K562 (cell line): ENCODE results near the gene MLLT3. TPM values are rescaled to one million over a fixed set of nuclear protein-coding genes. Genes with fewer than 3 reads are reported as not detected.

Source experiments
- ATAC-seq: fragments of 200-7000 bp; cut with Tn5 transposase; 3 replicates; pipeline ENCODE4 v1.9.1; 2020; ENCODE audit warnings: moderate library complexity
- BruUV-seq: library from RNA; stranded (reverse); fragments of 400-500 nt; replicated peaks from 2 replicates; lab custom pipeline; 2021; lab: Mats Ljungman, UMichigan
- CTCF ChIA-PET: fragments of 300-600 bp; formaldehyde crosslinking; extraction: SDS; loops from one replicate; lab custom pipeline; 2021; ENCODE audit warnings: low intra/inter-chr PET ratio; lab: Yijun Ruan, JAX
- POLR2A ChIA-PET: fragments of 300-600, 350-650 bp; sonication (Branson Sonifier 250); formaldehyde crosslinking; extraction: SDS; loops from one replicate; lab custom pipeline; 2021; ENCODE audit warnings: antibody characterized with exemption, inconsistent platforms; lab: Yijun Ruan, JAX
- DNase-seq, 4 experiments: peaks; one replicate each; pipeline versions ENCODE4 v3.0.0 to v3.0.0-alpha.2; 2011 to 2018; ENCODE audit warnings: low spot score in 3 of 4, mixed read lengths in 3 of 4; ENCODE audit errors: extremely low read depth in 1 of 4
- FAIRE-seq: peaks from 2 replicates; lab custom pipeline; 2011; peaks lifted over from hg19 to GRCh38; lab: Jason Lieb, UNC
- H2AFZ ChIP-seq: 2 replicates; pipeline ENCODE4 v1.6.0; 2011; ENCODE audit warnings: low read depth, low read length, control low read depth, inconsistent platforms
- H3K27ac ChIP-seq: fragments of 200-600 bp; 3 replicates; pipeline ENCODE4 v1.8.0; 2011; ENCODE audit warnings: low read depth, mild to moderate bottlenecking, control low read depth, inconsistent platforms, low read length, moderate library complexity, mixed read lengths; ENCODE audit errors: extremely low read depth
- H3K27me3 ChIP-seq, 2 experiments: fragments of 300-600 bp in 1 of 2; 2 replicates in 1 of 2; 3 replicates in 1 of 2; pipeline versions ENCODE4 v1.6.0 to v1.8.0; 2011; ENCODE audit warnings: inconsistent platforms in 2 of 2, low read length in 2 of 2, mild to moderate bottlenecking in 1 of 2, mixed read lengths in 1 of 2, moderate library complexity in 1 of 2; ENCODE audit not compliant: control insufficient read depth in 2 of 2, insufficient read depth in 2 of 2
- H3K36me3 ChIP-seq: fragments of 300-600 bp; 3 replicates; pipeline ENCODE4 v1.8.0; 2011; ENCODE audit warnings: mild to moderate bottlenecking, low read length, inconsistent platforms; ENCODE audit not compliant: control insufficient read depth, insufficient read depth
- H3K4me1 ChIP-seq, 2 experiments: fragments of 200-600 bp in 1 of 2; replicated peaks in 1 of 2; 2 replicates in 1 of 2; 3 replicates in 1 of 2; pipeline versions ENCODE4 v1.5.1 to v1.8.0; 2011; ENCODE audit warnings: inconsistent platforms in 2 of 2, low read length in 2 of 2, mild to moderate bottlenecking in 1 of 2, mixed read lengths in 1 of 2, moderate library complexity in 1 of 2; ENCODE audit not compliant: control insufficient read depth in 2 of 2, insufficient read depth in 2 of 2
- H3K4me2 ChIP-seq: 2 replicates; pipeline ENCODE4 v1.6.1; 2011; ENCODE audit warnings: low read length, control low read depth, inconsistent platforms, mixed read lengths; ENCODE audit not compliant: insufficient read depth
- H3K4me3 ChIP-seq: fragments of 200-600 bp; sonication (generic), shearing (Covaris generic); 2 replicates; pipeline ENCODE4 v1.5.1; 2016; ENCODE audit warnings: control low read depth, inconsistent platforms
- H3K79me2 ChIP-seq: fragments of 200-600 bp; 3 replicates; pipeline ENCODE4 v1.8.0; 2011; ENCODE audit warnings: low read length, inconsistent platforms; ENCODE audit not compliant: control insufficient read depth, insufficient read depth
- H3K9ac ChIP-seq, 2 experiments: 2 replicates each; pipeline versions ENCODE4 v1.6.0 to v1.6.1; 2011; ENCODE audit warnings: low read depth in 2 of 2, low read length in 2 of 2, control low read depth in 1 of 2, inconsistent platforms in 1 of 2, mild to moderate bottlenecking in 1 of 2, mixed read lengths in 1 of 2; ENCODE audit not compliant: insufficient read depth in 1 of 2
- H3K9me1 ChIP-seq: one replicate; pipeline ENCODE4 v1.6.0; 2011; ENCODE audit warnings: inconsistent platforms, mild to moderate bottlenecking, low read length, moderate library complexity; ENCODE audit not compliant: control insufficient read depth, insufficient read depth
- H3K9me3 ChIP-seq: replicated peaks from 2 replicates; pipeline ENCODE4 v1.5.1; 2011; ENCODE audit warnings: low read depth, low read length, inconsistent platforms; ENCODE audit not compliant: control insufficient read depth, insufficient read depth
- H4K20me1 ChIP-seq: replicated peaks from 2 replicates; pipeline ENCODE4 v1.6.1; 2011; ENCODE audit warnings: low read length, inconsistent platforms, mixed read lengths; ENCODE audit not compliant: control insufficient read depth, insufficient read depth
- CAMTA2 ChIP-seq: fragments of 250-450 bp; sonication (Bioruptor Pico); conservative IDR thresholded peaks from 2 replicates; pipeline ENCODE4 v1.5.1; 2022
- CBX8 ChIP-seq: fragments of 200-600 bp; sonication (generic); IDR thresholded peaks from 2 replicates; pipeline ENCODE4 v1.6.1; 2012; ENCODE audit warnings: borderline replicate concordance, mixed run types, low read depth, mild to moderate bottlenecking, moderate library complexity, mixed read lengths, low read length, control low read depth, inconsistent platforms; ENCODE audit not compliant: poor library complexity, severe bottlenecking; ENCODE audit errors: extremely low read depth
- SRSF7 ChIP-seq: fragments of 200-400 bp; formaldehyde crosslinking; optimal IDR thresholded peaks from 2 replicates; pipeline ENCODE3; 2017; ENCODE audit warnings: mild to moderate bottlenecking, low read depth, low read length
- ZC3H4 ChIP-seq: sonication (generic); formaldehyde crosslinking; IDR thresholded peaks from 2 replicates; pipeline ENCODE4 v1.9.0; 2021; ENCODE audit warnings: missing genetic modification reagents, borderline replicate concordance
- ZFPM2 ChIP-seq: fragments of 250-450 bp; sonication (Bioruptor Pico); IDR thresholded peaks from 2 replicates; pipeline ENCODE4 v1.5.1; 2022; ENCODE audit warnings: mild to moderate bottlenecking
- ZNF133 ChIP-seq: fragments of 250-450 bp; sonication (Bioruptor Pico); IDR thresholded peaks from 2 replicates; pipeline ENCODE4 v1.4.0; 2020; ENCODE audit warnings: mild to moderate bottlenecking
- ZNF764 ChIP-seq: fragments of 250-450 bp; sonication (Bioruptor Pico); IDR thresholded peaks from 2 replicates; pipeline ENCODE4 v1.4.0; 2020; ENCODE audit warnings: low read depth, mild to moderate bottlenecking, moderate library complexity
- WGBS: fragments of 100-300 bp; shearing (Covaris generic); methylation state at CpG from one replicate; pipeline ENCODE4 v1.1.6; 2016; ENCODE audit warnings: low coverage, mixed read lengths; ENCODE audit not compliant: insufficient coverage; ENCODE audit errors: missing lambda C conversion rate; 5-methylcytosine and 5-hydroxymethylcytosine counted together
- in situ Hi-C: fragments of 300-500 bp; cut with MboI; formaldehyde crosslinking; loops from 4 replicates; pipeline ENCODE4 v1.15.0; 2018; ENCODE audit warnings: inconsistent platforms, mixed read lengths
- intact Hi-C: fragments of 100-400 bp; cut with micrococcal nuclease; formaldehyde crosslinking; loops from 2 replicates; pipeline ENCODE4 v1.14.2; 2022
- polyA plus RNA-seq, 8 experiments: library from polyadenylated mRNA; depleted of rRNA in 4 of 8; stranded (reverse) in 5 of 8; unstranded in 3 of 8; fragments of >200 nt; fragmentation: Nextera tagmentation in 2 of 8; fragmentation: Illumina TruSeq in 1 of 8; extraction: Ambion mirVana in 2 of 8; extraction: Trizol in 1 of 8; gene quantifications; 2 replicates each; pipeline versions ENCODE4 v1.2.1 to v1.2.3, GENCODE V29; 2011 to 2014; ENCODE audit warnings: inconsistent platforms in 1 of 8, missing spikeins in 1 of 8
- total RNA-seq, 7 experiments: library from RNA; depleted of rRNA in 6 of 7; stranded (reverse); fragments of >200 nt in 6 of 7; fragmentation: Illumina TruSeq in 2 of 7; extraction: Trizol in 2 of 7; gene quantifications; 2 replicates each; pipeline versions ENCODE4 v1.2.1 to v1.2.3, GENCODE V29; 2011 to 2021; ENCODE audit warnings: low replicate concordance in 1 of 7

MLLT3 gene
- total and polyA plus RNA-seq, 9 of the 15 experiments (the other 6 are each of a cell fraction or from before 2014, with no cell fraction given) = 0.07 to 0.42 (median 0.22) TPM; not detected in 4

- H3K36me3 ChIP-seq = no peaks in the 10 kb centered on the region
- TF ChIP-seq CBX8 = no peak
- TF ChIP-seq ZNF764 (CRISPR knock-in tag) = no peak
- no peak for TF ChIP-seq ZNF133 (CRISPR knock-in tag)
- no peak for TF ChIP-seq CAMTA2 (CRISPR knock-in tag)
- TF ChIP-seq ZC3H4 (CRISPR knock-in tag) = no peak
- TF ChIP-seq ZFPM2 (CRISPR knock-in tag) = no peak
- no peak for TF ChIP-seq SRSF7
- FAIRE-seq (no peak), ATAC-seq (no peak), DNase-seq (no peak)
- no peaks in the 10 kb centered on the region for H4K20me1 ChIP-seq
- H3K9ac ChIP-seq = no peak overlapping the region
- H3K9me3 ChIP-seq = no peaks in the 10 kb centered on the region
- no peaks in the 10 kb centered on the region for H3K9me1 ChIP-seq
- no peak overlapping the region for H3K4me2 ChIP-seq
- H2AFZ ChIP-seq = no peak overlapping the region
- CTCF ChIA-PET = no interaction called here
- WGBS = 0% methylated on average over 6 of the region's 7 CpGs
- H3K4me3 ChIP-seq = no peak overlapping the region
- no peaks in the 10 kb centered on the region for H3K27me3 ChIP-seq
- intact Hi-C loops (no loop called here), in situ Hi-C loops (no loop called here)
- H3K4me1 ChIP-seq = no peaks in the 10 kb centered on the region
- no TSS peak for BruUV-seq
- no peaks in the 10 kb centered on the region for H3K79me2 ChIP-seq
- H3K27ac ChIP-seq = no peak overlapping the region
- POLR2A ChIA-PET = no interaction called here
Measured at GRCh38 chr9:20404192-20404813, 218.0 kb downstream of the MLLT3 start.
